BLaER1 (cell line): Measurements from ENCODE around the gene NUP214.
A peak's percentile ranks its signal among the peaks of the same experiment; 100 is the strongest.

Source experiments
- H3K27ac ChIP-seq: shearing (Covaris generic); formaldehyde crosslinking; 2 replicates; pipeline ENCODE4 v1.8.1; 2022
- H3K27me3 ChIP-seq: shearing (Covaris generic); formaldehyde crosslinking; 2 replicates; pipeline ENCODE4 v1.8.1; 2022
- H3K36me3 ChIP-seq: shearing (Covaris generic); formaldehyde crosslinking; 2 replicates; pipeline ENCODE4 v1.8.1; 2022
- H3K4me1 ChIP-seq: shearing (Covaris generic); formaldehyde crosslinking; 2 replicates; pipeline ENCODE4 v1.8.1; 2022
- H3K4me2 ChIP-seq: shearing (Covaris generic); formaldehyde crosslinking; 2 replicates; pipeline ENCODE4 v1.8.1; 2022
- H3K4me3 ChIP-seq: shearing (Covaris generic); formaldehyde crosslinking; 2 replicates; pipeline ENCODE4 v1.8.1; 2022
- H3K9ac ChIP-seq: shearing (Covaris generic); formaldehyde crosslinking; 2 replicates; pipeline ENCODE4 v1.8.1; 2022
- H3K9me3 ChIP-seq: shearing (Covaris generic); formaldehyde crosslinking; 2 replicates; pipeline ENCODE4 v1.8.1; 2022
- H4K20me1 ChIP-seq: shearing (Covaris generic); formaldehyde crosslinking; 2 replicates; pipeline ENCODE4 v1.8.1; 2022
- Cebpa-rat ChIP-seq: shearing (Covaris generic); IDR thresholded peaks from 2 replicates; pipeline ENCODE4 v1.8.1; 2022

NUP214 gene

DNA sequence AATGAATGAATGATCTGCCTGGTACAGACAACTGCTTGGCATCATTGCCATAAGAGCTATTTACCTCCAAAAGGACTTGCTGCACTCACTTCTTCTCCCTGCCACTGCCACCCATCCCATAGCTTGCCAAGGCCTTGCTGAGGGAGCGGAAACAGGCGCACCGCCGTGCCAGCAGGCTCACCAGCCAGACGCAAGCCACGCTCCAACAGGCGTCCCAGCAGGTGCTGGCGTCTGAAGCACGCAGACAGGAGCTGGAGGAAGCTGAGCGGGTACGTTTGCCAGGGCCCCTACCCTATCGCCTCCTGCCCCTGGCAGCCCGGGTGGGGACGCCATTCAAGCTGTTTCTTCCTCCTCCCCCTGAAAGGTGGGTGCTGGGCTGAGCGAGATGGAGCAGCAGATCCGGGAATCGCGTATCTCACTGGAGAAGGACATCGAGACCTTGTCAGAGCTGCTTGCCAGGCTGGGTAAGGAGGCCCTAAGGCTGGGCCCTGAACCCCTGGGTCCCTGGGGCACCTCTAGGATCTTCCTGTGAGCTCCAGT lies 38.0 kb upstream of the NUP214 start:
- Histone ChIP-seq H3K36me3 (no peaks in the 10 kb centered on the region), H3K4me3 (no peak overlapping the region), H3K4me2 (no peak overlapping the region), H3K4me1 (peaks cover 30% of the 10 kb centered on the region), H3K9ac (no peak overlapping the region), H3K9me3 (no peaks in the 10 kb centered on the region), H4K20me1 (no peaks in the 10 kb centered on the region), H3K27ac (no peak overlapping the region), H3K27me3 (no peaks in the 10 kb centered on the region)
- TF ChIP-seq Cebpa-rat, result no peak

DNA sequence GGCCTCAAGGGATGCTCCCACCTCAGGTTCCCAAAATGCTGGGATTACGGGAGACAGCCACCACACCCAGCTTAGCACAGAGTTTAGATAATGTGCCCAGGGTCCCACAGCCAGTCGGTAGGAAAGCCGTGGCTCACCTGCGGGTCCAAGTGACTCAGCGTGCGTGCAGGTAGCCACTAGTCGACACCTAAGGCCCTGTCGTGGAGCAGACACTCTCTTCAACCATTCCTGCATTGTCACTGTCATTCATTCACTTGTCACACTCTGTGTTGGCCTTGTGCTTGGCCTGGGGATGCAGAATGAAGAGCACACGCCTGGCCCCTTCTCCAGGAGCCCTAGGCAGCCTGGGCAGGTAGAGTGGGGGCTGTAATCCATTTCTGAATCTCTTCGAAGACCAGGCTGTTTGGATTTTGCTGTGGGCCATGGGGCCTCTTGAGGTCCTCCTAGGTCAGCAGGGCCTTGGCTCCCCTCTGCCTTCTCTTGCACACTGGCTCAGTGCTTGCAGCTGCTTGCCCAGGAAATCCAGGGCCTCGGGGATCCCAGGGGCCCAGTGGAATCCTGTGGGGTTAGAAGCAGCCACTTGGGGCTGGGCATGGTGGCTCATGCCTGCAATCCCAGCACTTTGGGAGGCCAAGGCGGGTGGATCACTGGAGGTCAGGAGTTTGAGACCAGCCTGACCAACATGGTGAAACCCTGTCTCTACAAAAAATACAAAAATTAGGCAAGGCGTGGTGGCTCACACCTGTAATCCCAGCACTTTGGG lies 35.2 kb upstream of the NUP214 start:
- Histone ChIP-seq H4K20me1 (no peaks in the 10 kb centered on the region), H3K9me3 (no peaks in the 10 kb centered on the region), H3K36me3 (no peaks in the 10 kb centered on the region), H3K9ac (no peak overlapping the region), H3K27ac (no peak overlapping the region), H3K4me1 (peaks cover 19% of the 10 kb centered on the region), H3K27me3 (peaks cover 8% of the 10 kb centered on the region), H3K4me3 (no peak overlapping the region), H3K4me2 (no peak overlapping the region)
- TF ChIP-seq Cebpa-rat, result no peak

DNA sequence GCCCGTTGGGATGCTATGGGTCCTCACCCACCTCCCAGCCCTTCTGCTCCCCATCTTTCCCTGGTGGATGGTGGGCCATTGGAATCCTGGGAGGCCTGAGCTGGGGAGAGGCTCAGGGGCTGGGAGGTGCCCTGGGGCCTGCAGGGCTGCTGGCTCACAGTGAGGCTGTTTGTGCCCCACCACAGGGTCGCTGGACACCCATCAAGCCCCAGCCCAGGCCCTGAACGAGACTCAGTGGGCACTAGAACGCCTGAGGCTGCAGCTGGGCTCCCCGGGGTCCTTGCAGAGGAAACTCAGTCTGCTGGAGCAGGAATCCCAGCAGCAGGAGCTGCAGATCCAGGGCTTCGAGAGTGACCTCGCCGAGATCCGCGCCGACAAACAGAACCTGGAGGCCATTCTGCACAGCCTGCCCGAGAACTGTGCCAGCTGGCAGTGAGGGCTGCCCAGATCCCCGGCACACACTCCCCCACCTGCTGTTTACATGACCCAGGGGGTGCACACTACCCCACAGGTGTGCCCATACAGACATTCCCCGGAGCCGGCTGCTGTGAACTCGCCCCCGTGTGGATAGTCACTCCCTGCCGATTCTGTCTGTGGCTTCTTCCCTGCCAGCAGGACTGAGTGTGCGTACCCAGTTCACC lies 33.9 kb upstream of the NUP214 start:
- no peak overlapping the region for H3K4me2 ChIP-seq

DNA sequence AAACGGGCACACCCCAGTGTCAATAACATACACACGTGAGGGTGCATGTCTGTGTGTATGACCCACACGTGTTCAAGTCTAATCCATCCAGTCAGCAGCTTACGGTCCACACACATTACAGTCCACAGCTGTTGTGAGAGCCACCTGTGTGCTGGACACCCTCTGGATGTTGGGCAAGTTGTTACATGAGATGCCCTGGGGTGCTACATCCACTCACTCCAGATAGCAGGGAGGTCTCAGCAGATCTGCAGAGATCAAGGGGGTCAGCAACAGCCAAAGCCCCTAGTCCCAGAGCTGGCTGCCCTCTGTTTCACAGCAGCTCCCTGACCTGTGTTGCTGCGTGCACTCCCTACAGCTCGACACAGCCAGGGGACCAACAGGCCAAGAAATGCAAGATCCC lies 33.4 kb upstream of the NUP214 start:
- Histone ChIP-seq H4K20me1 (no peaks in the 10 kb centered on the region), H3K4me2 (no peak overlapping the region), H3K27me3 (peaks cover 25% of the 10 kb centered on the region), H3K4me1 (peaks cover 26% of the 10 kb centered on the region), H3K27ac (no peak overlapping the region), H3K4me3 (no peak overlapping the region), H3K36me3 (no peaks in the 10 kb centered on the region), H3K9me3 (no peaks in the 10 kb centered on the region), H3K9ac (no peak overlapping the region)
- no peak for TF ChIP-seq Cebpa-rat

More for the DNA sequence above, 33.9 kb upstream of the NUP214 start:
- Histone ChIP-seq H3K4me3 (no peak overlapping the region), H3K9me3 (no peaks in the 10 kb centered on the region), H3K36me3 (no peaks in the 10 kb centered on the region), H3K27me3 (peaks cover 19% of the 10 kb centered on the region), H3K27ac (no peak overlapping the region), H4K20me1 (no peaks in the 10 kb centered on the region), H3K9ac (no peak overlapping the region), H3K4me1 (peaks cover 21% of the 10 kb centered on the region)
- no peak for TF ChIP-seq Cebpa-rat

DNA sequence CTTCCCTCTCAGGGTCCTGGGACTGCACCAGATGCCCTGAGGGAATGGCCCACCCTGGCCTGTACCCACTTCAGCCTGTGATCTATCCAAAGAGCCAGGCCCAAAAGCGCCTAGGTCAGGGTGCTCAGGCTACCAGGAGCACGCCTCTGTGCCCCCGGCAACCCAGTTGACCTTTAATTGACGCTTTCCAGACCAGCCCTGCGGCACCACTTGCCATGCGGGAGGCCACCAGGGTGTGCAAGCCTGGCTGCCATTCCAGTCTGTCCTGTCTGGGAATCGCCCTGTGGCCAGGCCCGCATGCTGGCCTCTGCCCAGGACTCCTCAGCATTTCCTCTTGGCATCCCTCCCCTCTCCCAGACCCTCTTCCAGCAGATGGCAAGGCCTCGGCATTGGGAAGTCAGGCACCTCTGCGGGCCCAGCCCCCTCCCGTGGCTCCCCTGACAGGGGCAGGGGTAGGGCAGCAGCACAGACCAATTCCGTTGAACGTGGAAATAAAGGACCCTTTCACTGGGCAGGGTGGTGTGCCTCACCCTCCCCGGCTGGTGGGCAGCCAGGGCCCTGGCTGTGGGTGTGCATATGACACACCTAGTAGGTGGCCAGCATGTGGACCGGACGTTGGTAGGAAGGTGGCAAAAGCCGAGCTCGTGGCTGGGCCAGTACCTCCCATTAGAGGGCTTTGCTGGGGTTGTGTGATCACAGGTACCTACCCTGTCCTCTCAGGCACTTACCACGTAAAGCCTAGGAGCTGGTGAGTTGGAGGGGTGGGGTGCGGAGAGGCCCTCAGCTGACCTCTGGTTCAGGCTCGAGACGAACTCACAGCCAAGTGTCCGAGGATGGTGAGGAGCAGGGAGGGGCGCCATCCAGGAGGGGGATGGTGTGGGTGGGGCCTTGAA lies 32.6 kb upstream of the NUP214 start:
- H3K9me3 ChIP-seq, result no peaks in the 10 kb centered on the region
- H4K20me1 ChIP-seq, result no peaks in the 10 kb centered on the region
- no peak overlapping the region for H3K4me2 ChIP-seq
- H3K27ac ChIP-seq, result no peak overlapping the region
- no peak overlapping the region for H3K9ac ChIP-seq
- H3K4me3 ChIP-seq, result no peak overlapping the region
- H3K27me3 ChIP-seq, result peaks cover 32% of the 10 kb centered on the region
- peaks cover 28% of the 10 kb centered on the region for H3K4me1 ChIP-seq
- H3K36me3 ChIP-seq, result no peaks in the 10 kb centered on the region
- TF ChIP-seq Cebpa-rat, result no peak

DNA sequence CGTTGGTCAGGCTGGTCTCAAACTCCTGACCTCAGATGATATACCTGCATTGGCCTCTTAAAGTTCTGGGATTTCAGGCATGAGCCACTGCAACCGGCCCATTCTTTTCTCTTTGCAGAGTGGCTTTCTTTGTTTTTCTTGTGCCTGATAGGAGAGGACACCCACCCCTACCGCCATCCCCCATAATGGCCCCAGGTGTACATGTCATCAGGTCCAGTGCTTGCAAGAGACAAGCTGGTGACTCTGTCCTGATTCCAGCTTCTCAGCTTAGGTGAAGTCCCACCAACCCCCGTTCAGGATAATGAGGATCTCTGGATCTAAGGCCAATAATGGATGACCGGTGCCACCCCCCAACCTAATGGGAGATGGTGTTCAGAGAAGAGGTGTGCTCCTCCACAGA lies 31.4 kb upstream of the NUP214 start:
- peaks cover 40% of the 10 kb centered on the region for H3K4me1 ChIP-seq
- H3K9me3 ChIP-seq, result no peaks in the 10 kb centered on the region
- H3K4me2 ChIP-seq, result no peak overlapping the region
- no peak overlapping the region for H3K27ac ChIP-seq
- no peak overlapping the region for H3K4me3 ChIP-seq
- no peak overlapping the region for H3K9ac ChIP-seq
- no peaks in the 10 kb centered on the region for H3K36me3 ChIP-seq
- peaks cover 37% of the 10 kb centered on the region for H3K27me3 ChIP-seq
- no peaks in the 10 kb centered on the region for H4K20me1 ChIP-seq
- no peak for TF ChIP-seq Cebpa-rat

DNA sequence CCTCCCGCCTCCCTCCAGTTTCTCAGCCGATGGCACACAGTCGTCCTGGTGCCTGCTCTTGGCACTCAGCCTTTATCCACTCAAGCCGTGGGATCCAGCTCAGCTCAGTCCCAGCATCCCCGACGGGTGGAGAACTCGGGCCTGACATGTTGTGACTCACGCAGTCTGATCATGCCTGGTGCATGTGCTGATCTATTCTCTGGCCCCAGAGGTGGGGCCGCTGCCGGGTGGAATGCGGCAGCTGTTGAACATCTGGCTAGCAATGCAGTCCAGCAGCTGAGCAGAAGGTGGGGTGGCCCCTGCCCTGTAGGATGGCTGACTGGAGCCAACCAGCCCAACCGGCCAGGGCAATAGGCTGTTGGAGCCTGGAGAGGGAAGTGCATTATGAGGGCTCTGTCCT lies 30.8 kb upstream of the NUP214 start:
- Histone ChIP-seq H3K9ac (no peak overlapping the region), H3K27me3 (peaks cover 37% of the 10 kb centered on the region), H3K27ac (no peak overlapping the region), H3K9me3 (no peaks in the 10 kb centered on the region), H3K4me3 (no peak overlapping the region), H3K36me3 (no peaks in the 10 kb centered on the region), H3K4me2 (no peak overlapping the region), H3K4me1 (peaks cover 46% of the 10 kb centered on the region), H4K20me1 (no peaks in the 10 kb centered on the region)
- TF ChIP-seq Cebpa-rat, result no peak

DNA sequence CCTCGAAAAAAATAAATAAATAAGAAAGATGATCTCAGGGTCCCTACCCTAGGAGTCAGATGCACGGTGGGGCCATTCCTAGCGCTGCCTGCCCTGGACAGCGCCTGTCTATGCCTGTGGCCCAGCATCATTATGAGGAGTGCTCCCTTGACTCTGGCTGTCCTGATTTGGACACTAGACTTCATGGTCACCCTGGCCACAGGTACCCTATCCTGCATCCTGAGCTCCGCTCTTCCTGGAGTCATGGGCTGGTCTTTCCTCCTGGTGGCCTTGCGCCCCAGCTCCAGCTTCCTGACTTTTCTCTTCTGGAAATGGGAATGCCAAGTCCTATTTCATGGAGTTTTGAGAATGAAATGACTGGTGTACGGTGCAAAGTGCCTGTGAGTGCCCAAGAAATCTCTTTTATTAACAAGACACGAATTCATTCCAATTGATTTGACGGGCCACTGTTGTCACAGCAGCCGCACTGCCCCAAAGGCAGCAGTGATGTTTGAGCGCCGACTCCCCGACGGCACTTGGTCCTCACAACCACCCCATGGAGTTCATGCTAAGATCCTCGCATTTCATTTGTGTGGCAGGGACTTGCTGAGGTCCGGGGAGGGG lies 29.6 kb upstream of the NUP214 start:
- H3K27ac ChIP-seq, result no peak overlapping the region
- H3K36me3 ChIP-seq, result no peaks in the 10 kb centered on the region
- peak overlapping the region; percentile 70 for H3K4me3 ChIP-seq
- peak overlapping the region; percentile 62 for H3K4me2 ChIP-seq
- H3K9me3 ChIP-seq, result no peaks in the 10 kb centered on the region
- H3K9ac ChIP-seq, result peak overlapping the region; percentile 32; the same call in 1 of the 2 replicates
- H3K4me1 ChIP-seq, result peaks cover 51% of the 10 kb centered on the region
- TF ChIP-seq Cebpa-rat, result no peak
- no peaks in the 10 kb centered on the region for H4K20me1 ChIP-seq
- peaks cover 37% of the 10 kb centered on the region for H3K27me3 ChIP-seq
